GM23248 (cell line): ENCODE measurements around the gene ARL16. TPM values are rescaled to one million over a fixed set of nuclear protein-coding genes. Genes with fewer than 3 reads are reported as not detected.
A peak's percentile ranks its signal among the peaks of the same experiment; 100 is the strongest.

Experiments used
- DNase-seq: peaks from one replicate; pipeline ENCODE4 v3.0.0-alpha.2; 2015
- H2AFZ ChIP-seq: fragments of 200-600 bp; sonication (generic); 2 replicates; pipeline ENCODE4 v1.6.1; 2016; ENCODE audit warnings: antibody characterized with exemption
- H3F3A ChIP-seq: fragments of 200-600 bp; sonication (generic); 2 replicates; pipeline ENCODE4 v1.6.1; 2016; ENCODE audit warnings: mild to moderate bottlenecking, antibody characterized with exemption, mixed run types; ENCODE audit not compliant: insufficient read depth
- H3K27ac ChIP-seq: fragments of 200-600 bp; sonication (generic); 2 replicates; pipeline ENCODE4 v1.5.1; 2016; ENCODE audit warnings: mild to moderate bottlenecking
- H3K27me3 ChIP-seq: fragments of 200-600 bp; sonication (generic); replicated peaks from 2 replicates; pipeline ENCODE4 v1.6.1; 2016; ENCODE audit warnings: mild to moderate bottlenecking; ENCODE audit not compliant: insufficient read depth
- H3K36me3 ChIP-seq: fragments of 200-600 bp; sonication (generic); 2 replicates; pipeline ENCODE4 v1.6.1; 2016; ENCODE audit warnings: low read depth, mild to moderate bottlenecking
- H3K4me1 ChIP-seq: fragments of 200-600 bp; sonication (generic); 2 replicates; pipeline ENCODE4 v1.6.1; 2016; ENCODE audit warnings: mild to moderate bottlenecking; ENCODE audit not compliant: insufficient read depth
- H3K4me2 ChIP-seq: fragments of 200-600 bp; sonication (generic); one replicate; pipeline ENCODE4 v1.6.1; 2016; ENCODE audit warnings: mild to moderate bottlenecking; ENCODE audit not compliant: unreplicated experiment
- H3K4me3 ChIP-seq: fragments of 200-600 bp; sonication (generic); 2 replicates; pipeline ENCODE4 v1.5.1; 2016; ENCODE audit warnings: mild to moderate bottlenecking
- H3K79me2 ChIP-seq: fragments of 200-600 bp; sonication (generic); 2 replicates; pipeline ENCODE4 v1.6.1; 2016; ENCODE audit warnings: mild to moderate bottlenecking; ENCODE audit not compliant: insufficient read depth
- H3K9ac ChIP-seq: fragments of 200-600 bp; sonication (generic); 2 replicates; pipeline ENCODE4 v1.6.1; 2016; ENCODE audit warnings: mild to moderate bottlenecking
- H3K9me2 ChIP-seq: fragments of 200-600 bp; sonication (generic); 2 replicates; pipeline ENCODE4 v1.6.1; 2016; ENCODE audit warnings: mixed run types, mild to moderate bottlenecking, moderate library complexity; ENCODE audit not compliant: insufficient read depth
- H3K9me3 ChIP-seq: fragments of 200-600 bp; sonication (generic); one replicate; pipeline ENCODE4 v1.6.1; 2017; ENCODE audit warnings: low read depth
- H4K20me1 ChIP-seq: fragments of 200-600 bp; sonication (generic); 2 replicates; pipeline ENCODE4 v1.6.0; 2016; ENCODE audit not compliant: insufficient read depth
- EZH2 ChIP-seq: fragments of 200-600 bp; sonication (generic); IDR thresholded peaks from 2 replicates; pipeline ENCODE4 v1.6.1; 2018; ENCODE audit warnings: antibody characterized with exemption, mild to moderate bottlenecking; ENCODE audit not compliant: insufficient read depth, poor library complexity, severe bottlenecking
- EZH2phosphoT487 ChIP-seq: fragments of 200-600 bp; sonication (generic); IDR thresholded peaks from 2 replicates; pipeline ENCODE4 v1.6.1; 2018; ENCODE audit warnings: antibody characterized with exemption, moderate library complexity, mild to moderate bottlenecking, low read depth; ENCODE audit not compliant: insufficient read depth
- WGBS, 2 experiments: methylation state at CpG; one replicate each; pipeline ENCODE4 v1.1.6; 2015 to 2017; ENCODE audit warnings: low lambda C conversion rate in 2 of 2, low coverage in 1 of 2; ENCODE audit errors: missing lambda C conversion rate in 2 of 2; 5-methylcytosine and 5-hydroxymethylcytosine counted together
- in situ Hi-C: fragments of 300-500 bp; cut with MboI; formaldehyde crosslinking; loops from 2 replicates; pipeline ENCODE4 v1.15.0; 2020
- polyA plus RNA-seq: library from polyadenylated mRNA; unstranded; fragments of >200 nt; fragmentation: Nextera tagmentation; extraction: Ambion mirVana; gene quantifications from 2 replicates; pipeline ENCODE4 v1.2.1, GENCODE V29; 2016
- total RNA-seq: library from RNA; depleted of rRNA; stranded (reverse); fragments of >200 nt; shearing (Covaris generic); gene quantifications from 2 replicates; pipeline ENCODE4 v1.2.3, GENCODE V29; 2014

The ARL16 gene
- total and polyA plus RNA-seq, 2 experiments from 2014 or later = 45.6 to 70.8 TPM

DNA sequence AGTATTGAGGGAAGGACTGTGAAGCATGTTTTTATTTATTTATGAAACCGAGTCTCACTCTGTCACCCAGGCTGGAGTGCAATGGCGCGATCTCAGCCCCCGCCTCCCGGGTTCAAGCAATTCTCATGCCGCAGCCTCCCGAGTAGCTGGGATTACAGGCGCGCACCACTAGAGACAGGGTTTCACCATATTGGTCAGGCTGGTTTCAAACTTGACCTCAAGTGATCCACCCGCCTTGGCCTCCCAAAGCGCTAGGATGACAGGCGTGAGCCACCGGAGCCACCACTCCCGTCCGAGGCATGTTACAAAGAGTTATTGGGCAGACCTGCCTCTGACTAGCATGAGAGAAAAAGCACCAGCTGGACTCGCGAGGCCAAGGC lies 22.6 kb upstream of the ARL16 start:
- Histone ChIP-seq H3K4me1 (peaks cover 21% of the 10 kb centered on the region), H3K27me3 (no peaks in the 10 kb centered on the region), H3K36me3 (no peaks in the 10 kb centered on the region; the same call in 1 of the 2 replicates), H3K4me2 (no peak overlapping the region), H3K4me3 (no peak overlapping the region), H3K9me3 (no peaks in the 10 kb centered on the region), H4K20me1 (no peaks in the 10 kb centered on the region), H2AFZ (no peak overlapping the region), H3K79me2 (peaks cover 36% of the 10 kb centered on the region), H3K9me2 (no peaks in the 10 kb centered on the region), H3K9ac (no peak overlapping the region), H3K27ac (no peak overlapping the region), H3F3A (peaks cover 8% of the 10 kb centered on the region; the same call in 1 of the 2 replicates)
- TF ChIP-seq EZH2phosphoT487 = no peak
- no peak for TF ChIP-seq EZH2
- WGBS, 2 experiments = 91 to 92% methylated on average over 17 of the region's 17 CpGs
- in situ Hi-C loops = no loop called here
- DNase-seq = no peak

DNA sequence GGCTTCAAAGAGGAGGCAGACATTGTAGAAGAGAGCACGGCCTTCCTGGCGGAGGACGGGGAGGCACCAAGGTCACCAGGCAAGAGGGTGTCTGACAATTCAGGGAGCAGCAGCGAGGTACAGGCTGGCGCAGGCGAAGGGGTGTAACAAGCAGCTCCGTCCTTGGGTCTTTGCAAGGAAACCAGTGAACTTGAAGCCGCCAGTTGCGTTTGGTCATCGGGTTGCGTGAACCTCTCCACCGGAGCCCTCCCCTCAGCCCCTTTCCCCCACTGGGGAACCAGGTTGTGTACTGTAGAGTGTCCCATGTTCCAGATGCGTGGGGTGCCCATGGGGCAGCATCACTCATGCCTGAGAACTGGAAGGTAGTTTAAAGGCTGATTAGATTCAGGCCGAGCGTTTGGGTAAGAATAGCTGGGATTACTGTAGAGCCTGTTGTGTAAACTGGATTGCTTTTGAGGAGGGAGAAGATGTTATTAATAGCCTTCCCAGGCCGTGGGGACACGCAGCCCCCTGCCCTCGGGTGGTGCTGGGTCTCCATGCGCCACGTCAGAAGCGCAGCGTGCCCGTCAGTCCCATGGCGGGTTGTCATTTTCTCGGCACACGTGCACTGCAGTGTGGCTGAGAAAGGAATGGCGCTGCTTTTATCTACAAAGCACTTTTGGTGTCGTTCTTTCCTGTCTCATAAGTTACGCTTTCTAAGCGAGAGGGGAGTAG lies 22.1 kb upstream of the ARL16 start:
- DNase-seq = no peak
- no peaks in the 10 kb centered on the region; the same call in 1 of the 2 replicates for H3K36me3 ChIP-seq
- H3K4me3 ChIP-seq = no peak overlapping the region
- no peaks in the 10 kb centered on the region for H3K9me2 ChIP-seq
- H3F3A ChIP-seq = peaks cover 8% of the 10 kb centered on the region; the same call in 1 of the 2 replicates
- no peaks in the 10 kb centered on the region for H3K27me3 ChIP-seq
- no peaks in the 10 kb centered on the region for H3K9me3 ChIP-seq
- in situ Hi-C loops = no loop called here
- H3K4me1 ChIP-seq = peaks cover 15% of the 10 kb centered on the region
- peaks cover 42% of the 10 kb centered on the region for H3K79me2 ChIP-seq
- no peaks in the 10 kb centered on the region for H4K20me1 ChIP-seq
- H3K27ac ChIP-seq = no peak overlapping the region
- TF ChIP-seq EZH2 (no peak), EZH2phosphoT487 (no peak)
- H3K4me2 ChIP-seq = no peak overlapping the region
- H2AFZ ChIP-seq = no peak overlapping the region
- 91 to 94% methylated on average over 29 to 30 of the region's 30 CpGs for WGBS, 2 experiments
- no peak overlapping the region for H3K9ac ChIP-seq

DNA sequence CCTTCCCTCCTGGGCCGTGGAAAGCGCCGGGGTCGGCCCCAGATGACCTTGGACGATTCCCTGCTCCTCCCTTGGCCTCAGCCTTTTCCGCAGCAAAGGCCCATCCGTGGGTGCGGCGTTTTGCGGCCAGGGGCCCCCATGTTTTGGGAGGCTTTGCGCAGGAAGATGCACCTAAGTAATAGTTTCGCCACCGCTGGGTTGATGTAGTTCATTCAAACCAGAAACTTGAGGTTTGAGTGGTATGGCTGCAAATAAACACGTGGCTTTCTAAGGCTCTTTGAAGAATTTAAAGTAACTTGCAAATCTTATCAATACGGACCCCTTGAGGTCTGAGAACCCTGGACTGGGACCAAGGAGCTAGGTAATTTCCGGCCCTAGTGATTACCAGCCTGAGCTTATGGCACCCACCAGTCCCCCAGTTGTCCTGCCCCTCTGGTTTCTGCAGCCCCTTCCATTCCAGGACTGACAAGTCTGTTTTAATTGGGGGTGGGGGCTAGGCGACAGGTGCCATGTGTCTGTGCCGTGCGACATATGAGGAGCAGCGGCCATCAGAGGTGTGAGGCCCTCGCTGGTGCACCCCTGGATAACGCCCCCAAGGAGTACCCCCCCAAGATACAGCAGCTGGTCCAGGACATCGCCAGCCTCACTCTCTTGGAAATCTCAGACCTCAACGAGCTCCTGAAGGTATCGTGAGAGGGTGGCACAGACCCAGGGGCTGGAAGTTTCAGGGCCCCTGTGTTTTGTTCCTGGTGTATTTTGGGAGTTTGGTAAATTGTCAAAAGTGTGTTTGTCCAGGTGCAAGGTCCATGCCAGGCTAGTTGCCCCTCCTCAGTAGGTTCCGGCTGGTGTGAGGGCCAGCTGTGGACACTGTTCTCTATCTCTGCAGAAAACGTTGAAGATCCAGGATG lies 20.4 kb upstream of the ARL16 start:
- Histone ChIP-seq H3K9me3 (no peaks in the 10 kb centered on the region), H3K79me2 (peaks cover 58% of the 10 kb centered on the region), H3K27ac (peak overlapping the region; percentile 96), H4K20me1 (no peaks in the 10 kb centered on the region), H3K27me3 (no peaks in the 10 kb centered on the region), H3K9ac (peak overlapping the region; percentile 98), H3K9me2 (no peaks in the 10 kb centered on the region), H3K4me3 (peak overlapping the region; percentile 82), H2AFZ (peak overlapping the region; percentile 62), H3K4me1 (peaks cover 14% of the 10 kb centered on the region; the same call in 1 of the 2 replicates), H3F3A (peaks cover 8% of the 10 kb centered on the region; the same call in 1 of the 2 replicates), H3K4me2 (peak overlapping the region; percentile 82), H3K36me3 (no peaks in the 10 kb centered on the region; the same call in 1 of the 2 replicates)
- in situ Hi-C loops = no loop called here
- TF ChIP-seq EZH2phosphoT487 = no peak
- no peak for TF ChIP-seq EZH2
- peak; percentile 62 for DNase-seq
- WGBS, 2 experiments = 20 to 27% methylated on average over 20 to 25 of the region's 27 CpGs
